HG03442 (cell line): ENCODE results near the gene OR5V1.
"Not testable (repeated sequence)": the region's sequence is repeated elsewhere in the genome, so short reads cannot be mapped to it uniquely, and the experiment has no call there.

Source experiments
- ATAC-seq: cut with Tn5 transposase; IDR thresholded peaks from one replicate; pipeline ENCODE4 v1.9.1; 2021; ENCODE audit warnings: mild to moderate bottlenecking, moderate library complexity; ENCODE audit not compliant: unreplicated experiment

Gene OR5V1

DNA sequence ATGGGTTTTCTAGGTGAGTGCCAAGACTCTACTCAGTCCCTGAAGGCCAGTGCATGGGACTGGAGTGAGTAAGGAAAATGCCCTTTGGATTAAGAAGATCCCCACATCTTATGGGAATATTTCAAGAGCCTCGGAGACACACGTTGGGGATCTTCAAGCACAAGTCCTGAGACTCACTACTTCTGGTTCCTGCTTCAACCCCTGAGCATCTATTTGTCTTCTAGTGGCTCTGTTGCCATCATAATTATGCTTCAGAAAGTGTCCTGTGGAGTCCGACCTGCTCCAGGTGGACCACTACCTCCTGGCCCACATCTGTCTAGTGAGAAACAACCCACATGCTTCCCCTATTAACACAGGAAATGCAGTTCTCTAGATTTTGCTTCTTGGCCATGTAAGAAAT is at the start of gene OR5V1:
Gene OR5V1 (minus strand): TSS at position 101 of the 400 bp plus-strand sequence. CDS start 12,670 bp downstream, outside the sequence.
- ATAC-seq = no peak

DNA sequence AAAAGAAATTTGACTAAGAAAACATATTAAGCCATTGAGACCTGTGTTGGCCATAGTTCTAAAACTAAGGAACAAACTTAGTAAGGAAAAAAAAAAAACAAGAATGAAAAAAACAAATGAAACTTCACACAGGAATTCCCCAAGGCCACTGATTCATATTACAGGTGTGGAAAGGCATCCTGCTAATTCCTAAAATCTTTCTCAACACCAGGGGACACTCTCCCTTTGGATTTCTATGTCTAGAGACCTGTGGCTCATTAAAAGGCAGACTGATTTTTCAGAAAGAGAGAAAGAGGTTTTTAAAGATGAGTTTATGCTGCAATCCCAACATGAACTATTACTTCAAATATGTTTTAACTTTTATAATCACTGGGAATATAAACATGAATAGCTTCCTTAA is 45.9 kb upstream of the OR5V1 start, which contains the start of gene OR12D1:
Gene OR12D1 (plus strand): TSS at position 341 of the 400 bp plus-strand sequence.
- no peak for ATAC-seq

DNA sequence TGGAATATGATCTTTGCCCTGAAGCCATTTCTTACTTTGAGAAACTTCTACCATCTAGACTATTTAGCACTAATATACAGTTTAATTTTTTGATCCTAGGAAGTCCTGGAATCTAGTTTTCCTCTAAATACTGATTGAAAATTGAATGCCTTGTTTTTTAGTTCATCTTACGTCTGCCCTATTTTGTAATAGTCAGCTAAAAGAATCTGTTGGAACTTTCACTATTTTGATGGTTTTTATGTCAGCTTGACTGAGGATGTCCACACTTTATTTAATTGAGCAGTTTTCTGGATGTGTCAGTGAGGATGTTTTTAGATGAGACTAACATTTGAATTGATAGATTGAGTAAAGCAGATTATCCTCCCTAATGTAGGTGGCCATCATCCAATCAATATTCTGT is 35.1 kb upstream of the OR5V1 start:
- ATAC-seq = no peak

DNA sequence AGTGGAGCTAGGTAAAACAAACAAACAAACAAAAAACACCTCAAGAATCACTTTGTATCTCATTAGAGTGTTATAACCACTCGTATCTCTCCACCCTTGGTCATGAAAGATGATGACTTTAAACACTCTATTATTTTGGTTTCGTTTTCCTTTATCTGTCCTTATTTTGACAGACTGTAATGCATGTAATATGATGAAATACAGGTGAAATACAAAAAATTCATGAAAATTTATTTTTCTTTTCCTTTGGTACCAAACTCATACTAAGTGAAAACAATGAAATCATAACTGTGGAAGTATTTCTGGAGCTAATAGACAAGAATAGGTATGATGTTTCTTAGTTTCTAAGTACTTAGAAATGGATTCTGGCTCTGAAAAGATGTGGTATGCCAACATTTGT is 30.9 kb upstream of the OR5V1 start:
- ATAC-seq = no peak

DNA sequence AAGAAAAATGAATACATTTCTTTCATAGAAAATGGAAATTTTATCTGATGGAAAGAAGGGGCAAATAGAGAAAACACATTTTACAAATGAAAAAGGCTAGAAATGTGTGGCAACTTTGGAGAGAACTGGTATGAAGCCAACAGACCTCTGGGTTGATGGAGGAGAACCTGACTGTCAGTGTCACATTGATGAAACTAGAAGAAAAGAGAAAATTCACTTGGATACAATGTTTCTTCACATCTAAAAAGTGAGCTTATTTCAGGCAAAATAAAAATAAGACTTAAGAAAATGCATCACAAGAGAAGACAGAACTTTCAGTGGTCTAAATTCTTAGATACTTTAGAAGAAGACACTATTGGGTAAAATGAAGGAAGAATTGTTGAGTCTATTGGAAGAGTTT is 26.7 kb upstream of the OR5V1 start, which contains the start of gene OR12D2:
Gene OR12D2 (plus strand): TSS at position 301 of the 400 bp plus-strand sequence. CDS start 1,069 bp downstream, outside the sequence.
- no peak for ATAC-seq

DNA sequence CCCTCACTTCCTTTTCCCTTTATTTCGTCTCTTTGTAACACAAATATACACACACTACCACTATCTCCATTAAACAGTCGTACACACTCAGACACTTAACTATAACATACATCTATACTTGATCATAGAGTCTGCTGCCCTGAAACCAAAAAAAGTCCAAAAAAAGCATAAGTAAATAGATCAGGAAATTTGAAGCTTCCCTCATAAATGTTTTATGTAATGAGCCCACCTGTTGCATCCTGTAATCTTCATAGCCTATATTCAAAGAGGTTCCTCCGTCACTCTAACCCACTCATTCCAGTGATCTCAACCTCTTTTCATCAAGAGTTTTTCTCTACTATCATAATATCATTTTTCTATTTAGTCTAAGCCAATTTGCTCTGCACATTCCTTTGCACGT is 19.9 kb upstream of the OR5V1 start:
- ATAC-seq = no peak

DNA sequence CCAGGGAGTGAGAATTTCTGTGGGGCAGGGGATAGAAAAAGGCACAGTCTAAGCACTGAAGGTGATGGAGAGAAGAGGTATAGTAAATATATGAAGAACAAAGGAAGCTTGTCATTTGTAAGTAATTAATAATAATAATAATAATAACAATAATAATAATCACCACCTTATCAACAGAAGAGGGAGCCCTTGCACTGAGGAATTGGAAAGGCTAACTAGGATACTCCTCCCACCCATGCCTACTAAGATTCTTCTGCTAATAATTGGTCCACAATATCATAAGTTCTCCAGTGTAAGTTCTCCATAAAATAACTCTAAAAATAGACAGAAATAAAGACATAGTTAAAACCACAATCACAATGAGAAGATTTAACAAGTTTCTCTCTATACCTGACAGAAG is 7.3 kb upstream of the OR5V1 start:
- ATAC-seq = no peak

DNA sequence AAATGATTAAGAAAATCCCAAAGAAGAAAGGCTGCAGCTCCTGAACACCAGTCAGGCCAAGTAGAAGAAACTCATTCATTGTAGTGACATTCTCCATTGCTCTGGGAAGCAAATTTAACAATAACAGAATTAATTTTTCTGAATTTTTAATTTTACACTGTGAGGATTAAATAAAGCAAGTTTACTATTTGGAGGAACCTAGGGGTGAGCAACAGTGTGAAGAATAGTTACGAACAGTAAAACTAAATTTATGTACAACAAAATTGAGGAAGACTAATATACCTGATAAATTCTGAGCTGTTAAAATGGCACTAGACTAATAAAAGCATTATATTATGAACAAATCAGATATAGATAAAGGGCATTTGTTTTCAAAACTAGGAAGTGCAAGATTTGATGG is 6.5 kb upstream of the OR5V1 start, which contains the start of gene OR12D3:
Gene OR12D3 (minus strand): TSS at position 101 of the 400 bp plus-strand sequence. CDS start 4 bp downstream, at position 97.
- ATAC-seq = no peak

DNA sequence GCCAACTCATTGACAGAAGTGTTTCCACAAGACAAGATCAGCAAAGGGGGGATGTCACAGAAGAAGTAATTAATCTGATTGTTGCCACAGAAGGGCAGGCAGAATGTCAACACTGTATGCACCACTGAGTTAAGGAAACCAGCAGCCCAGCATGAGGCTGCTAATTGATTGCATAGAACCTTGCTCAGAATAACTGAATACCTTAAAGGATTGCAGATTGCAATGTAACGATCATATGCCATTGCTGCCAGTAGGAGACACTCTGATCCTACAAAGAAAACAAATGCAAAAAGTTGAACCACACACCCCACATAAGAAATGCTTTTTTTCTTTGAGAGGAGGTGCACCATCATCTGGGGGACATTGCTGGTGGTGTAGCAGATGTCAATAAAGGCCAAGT is 13.1 kb downstream of the OR5V1 start:
- no peak for ATAC-seq

DNA sequence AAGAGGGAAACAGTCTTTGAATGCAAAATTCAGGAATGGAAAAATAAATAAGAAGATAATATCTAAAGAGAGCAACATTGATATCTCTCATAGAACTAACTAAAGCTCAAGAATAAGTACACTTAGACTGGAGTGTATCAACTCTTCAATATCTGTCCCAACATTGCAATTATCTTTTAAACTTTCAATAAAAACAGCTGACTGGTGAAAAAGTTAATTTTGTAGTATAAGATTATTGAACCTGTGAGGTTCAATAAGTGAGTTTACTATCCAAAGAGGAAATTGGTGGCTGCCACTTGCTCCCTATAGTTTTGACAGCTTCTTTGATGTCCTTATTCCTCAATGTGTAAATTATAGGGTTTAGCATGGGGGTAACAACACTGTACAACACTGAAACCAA is 13.7 kb downstream of the OR5V1 start:
- ATAC-seq = no peak

DNA sequence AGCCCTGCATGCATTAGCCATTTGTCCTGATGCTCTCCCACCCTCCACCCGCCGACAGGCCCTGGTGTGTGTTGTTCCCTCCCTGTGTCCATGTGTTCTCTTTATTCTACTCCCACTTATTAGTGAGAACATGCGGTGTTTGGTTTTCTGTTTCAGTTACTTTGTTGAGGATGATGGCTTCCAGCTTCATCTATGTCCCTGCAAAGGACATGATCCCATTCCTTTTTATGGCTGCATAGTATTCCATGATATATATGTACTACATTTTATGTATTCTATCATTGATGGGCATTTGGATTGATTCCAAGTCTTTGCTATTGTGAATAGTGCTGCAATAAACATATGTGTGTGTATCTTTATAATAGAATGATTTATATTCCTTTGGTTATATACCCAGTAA is 19.3 kb downstream of the OR5V1 start:
- not testable (repeated sequence) for ATAC-seq

DNA sequence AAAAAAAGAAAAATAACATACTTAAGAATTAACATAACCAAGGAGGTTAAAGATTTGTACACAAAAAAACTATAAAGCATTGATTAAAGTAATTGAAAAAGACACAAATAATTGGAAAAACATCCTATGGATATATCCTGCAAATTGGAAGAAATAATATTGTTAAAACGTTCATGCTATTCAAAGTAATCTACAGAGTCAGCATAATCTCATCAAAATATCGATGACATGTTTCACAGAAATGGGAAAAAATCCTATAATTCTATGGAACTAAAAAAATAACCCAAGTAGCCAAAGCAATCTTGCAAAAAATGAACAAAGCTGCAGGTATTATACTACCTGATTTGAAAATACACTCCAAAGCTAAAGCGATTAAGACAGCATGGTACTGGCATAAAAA is 23.3 kb downstream of the OR5V1 start:
- ATAC-seq = no peak

DNA sequence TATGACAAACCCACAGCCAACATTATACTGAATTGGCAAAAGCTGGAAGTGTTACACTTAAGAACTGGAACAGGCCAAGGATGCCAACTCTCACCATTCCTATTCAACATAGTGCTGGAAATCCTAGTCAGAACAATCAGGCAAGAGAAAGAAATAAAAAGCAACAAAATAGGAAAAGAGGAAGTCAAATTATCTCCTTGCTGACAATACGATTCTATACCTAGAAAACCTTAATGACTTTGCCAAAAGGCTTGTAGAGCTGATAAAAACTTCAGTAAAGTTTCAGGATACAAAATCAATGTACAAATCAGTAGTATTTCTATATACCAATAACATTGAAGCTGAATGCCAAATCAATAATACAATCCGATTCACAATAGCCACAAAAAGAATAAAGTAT is 32.4 kb downstream of the OR5V1 start:
- ATAC-seq = no peak

DNA sequence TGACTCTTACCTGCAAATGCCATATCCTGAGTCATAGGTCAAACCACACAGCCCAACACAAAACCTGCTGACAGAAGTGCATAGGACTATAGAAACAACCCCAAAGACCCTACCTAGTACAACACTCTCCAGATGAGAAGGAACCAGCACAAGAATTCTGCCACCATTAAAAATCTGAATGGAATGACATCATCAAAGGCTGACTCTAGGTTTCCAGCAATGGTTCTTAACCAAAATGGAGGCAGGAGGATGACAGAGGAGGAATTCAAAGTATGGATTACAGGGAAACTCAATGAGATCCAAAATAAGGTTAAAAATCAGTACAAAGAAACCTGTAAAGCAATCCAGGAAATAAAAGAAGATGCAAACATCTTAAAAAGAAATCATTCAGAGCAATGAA is 36.0 kb downstream of the OR5V1 start:
- no peak for ATAC-seq

DNA sequence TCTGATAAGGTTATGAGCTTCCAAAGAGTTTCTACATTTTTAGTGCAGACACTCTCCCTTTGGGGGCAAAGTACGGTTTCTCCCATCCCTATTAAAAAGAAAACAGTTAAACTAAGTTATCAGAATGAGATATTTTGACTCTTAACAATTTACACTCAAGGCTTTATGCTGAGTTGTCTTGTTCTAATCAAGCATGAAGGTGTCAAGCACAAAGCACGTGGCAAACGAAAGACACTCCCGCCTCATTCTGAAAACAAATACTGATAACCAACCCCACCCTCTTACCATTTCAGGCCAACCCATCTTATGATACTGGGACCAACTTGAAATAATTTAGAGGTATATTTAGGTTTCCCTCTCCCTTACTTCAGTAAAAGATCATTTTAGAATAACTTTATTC is 42.9 kb downstream of the OR5V1 start:
- no peak for ATAC-seq

DNA sequence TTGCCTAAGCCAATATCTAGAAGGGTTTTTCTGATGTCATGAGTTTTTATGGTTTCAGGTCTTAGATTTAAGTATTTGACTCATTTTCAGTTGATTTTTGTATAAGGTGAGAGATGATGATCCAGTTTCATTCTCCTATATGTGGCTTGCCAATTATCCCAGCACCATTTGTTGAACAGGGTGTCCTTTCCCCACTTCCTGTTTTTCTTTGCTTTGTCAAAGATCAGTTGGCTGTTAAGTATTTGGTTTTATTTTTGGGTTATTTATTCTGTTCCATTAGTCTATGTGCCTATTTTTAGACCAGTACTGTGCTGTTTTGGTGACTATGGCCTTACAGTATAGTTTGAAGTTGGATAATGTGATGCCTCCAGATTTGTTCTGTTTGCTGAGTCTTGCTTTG is 45.3 kb downstream of the OR5V1 start:
- ATAC-seq = not testable (repeated sequence)

DNA sequence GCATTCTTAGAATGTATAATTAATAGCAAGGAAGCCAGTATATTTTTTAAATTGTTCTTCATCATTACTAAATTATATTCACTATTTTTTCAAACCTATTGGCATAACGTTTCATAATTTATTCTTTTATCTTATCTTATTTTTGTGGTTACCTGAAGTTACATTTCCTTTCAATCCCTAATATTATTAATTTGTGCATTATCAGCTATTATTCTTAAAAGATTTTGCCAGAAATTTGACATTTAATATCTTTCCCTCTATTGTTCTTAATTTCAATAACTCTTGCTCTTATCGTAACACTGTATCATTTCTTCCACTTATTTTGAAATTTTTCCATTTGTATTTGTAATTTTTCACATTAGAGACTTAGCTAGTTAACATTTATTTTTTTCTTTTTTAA is 48.7 kb downstream of the OR5V1 start:
- ATAC-seq = no peak
